ENCODE measurements around the gene IMMP2L. TPM values are rescaled to one million over a fixed set of nuclear protein-coding genes. Genes with fewer than 3 reads are reported as not detected.

The IMMP2L gene
- total and polyA plus RNA-seq, 2 of the 4 experiments (the other 2 are of a cell fraction) = 5.8 to 9.3 TPM

GRCh38 chr7:111242141-111242755 lies 320.0 kb downstream of the IMMP2L start:
- H4K8ac ChIP-seq (ENCODE audit: low read depth in 2 of 2, low read length in 2 of 2) = no peak overlapping the region
- no peaks in the 10 kb centered on the region for H3K36me3 ChIP-seq (ENCODE audit: control insufficient read depth, insufficient read depth, low read length)
- H3K18ac ChIP-seq (ENCODE audit: low read depth, low read length) = no peak overlapping the region
- H3K23ac ChIP-seq (ENCODE audit: low read depth, low read length) = no peak overlapping the region; the same call in 1 of the 2 replicates
- ChIA-PET CTCF (no interaction called here), POLR2A (ENCODE audit: unreplicated experiment) (no interaction called here)
- H2BK120ac ChIP-seq (ENCODE audit: low read depth, low read length) = no peak overlapping the region
- no peaks in the 10 kb centered on the region for H3K9me3 ChIP-seq (ENCODE audit: control insufficient read depth, insufficient read depth, low read length)
- no peak overlapping the region for H3K4ac ChIP-seq (ENCODE audit: low read depth, low read length)
- DNase-seq = no peak
- H3K14ac ChIP-seq (replicated peaks; ENCODE audit: low read depth, low read length) = no peak overlapping the region
- no peak overlapping the region for H3K4me2 ChIP-seq (ENCODE audit: low read depth, low read length)
- H3K4me3 ChIP-seq (ENCODE audit: insufficient read depth, low read depth, low read length) = no peak overlapping the region
- no peaks in the 10 kb centered on the region for H4K20me1 ChIP-seq (ENCODE audit: insufficient read depth, low read length)
- no peaks in the 10 kb centered on the region for H3K4me1 ChIP-seq (ENCODE audit: control insufficient read depth, insufficient read depth, low read length)
- no peak overlapping the region for H2BK20ac ChIP-seq (ENCODE audit: low read depth, low read length)
- H2AFZ ChIP-seq (replicated peaks; ENCODE audit: low read length, poor library complexity) = no peak overlapping the region
- no peak overlapping the region for H2BK15ac ChIP-seq (ENCODE audit: low read depth, low read length)
- intact Hi-C loops (cut with micrococcal nuclease) = no loop called here
- H2BK5ac ChIP-seq (ENCODE audit: low read depth, low read length, poor library complexity, severe bottlenecking) = no peak overlapping the region
- H3K56ac ChIP-seq (ENCODE audit: extremely low read depth, insufficient read depth, low read length) = no peak overlapping the region
- dilution Hi-C loops (cut with HindIII; ENCODE audit: low sequenced_read_pairs, unreplicated experiment) = no loop called here
- WGBS, 2 experiments (ENCODE audit: extremely low coverage in 2 of 2, insufficient read length in 1 of 2) = 60% methylated on average over 2 of the region's 9 CpGs; no CpG with 5 or more reads in 1 of the 2 experiments
- no peak overlapping the region for H4K5ac ChIP-seq (ENCODE audit: low read depth, low read length)
- no peak for ATAC-seq (ENCODE audit: low read depth)
- no peaks in the 10 kb centered on the region for H3K27me3 ChIP-seq (ENCODE audit: control insufficient read depth, insufficient read depth, low read length)
- in situ Hi-C loops (cut with MboI; ENCODE audit: low sequenced_read_pairs) = no loop called here
- no peak overlapping the region for H3K9ac ChIP-seq (ENCODE audit: low read depth, low read length)
- no peak overlapping the region for H2AK5ac ChIP-seq (ENCODE audit: low read depth, low read length)
- H3K79me1 ChIP-seq (ENCODE audit: low read depth in 1 of 2, low read length in 2 of 2) = no peaks in the 10 kb centered on the region
- TF ChIP-seq CHD1 (IDR thresholded peaks at IDR 0.05; ENCODE audit: low read depth, low read length) = no peak
- TF ChIP-seq BHLHE40 (IDR thresholded peaks at IDR 0.05; ENCODE audit: low read depth, low read length) = no peak
- no peak for TF ChIP-seq CTCF (conservative IDR thresholded peaks at IDR 0.05; ENCODE audit: low read depth, low read length)
- no peak for TF ChIP-seq SMC3 (IDR thresholded peaks at IDR 0.05; ENCODE audit: low read depth, low read length)
- TF ChIP-seq ELK1 (IDR thresholded peaks at IDR 0.05; ENCODE audit: borderline replicate concordance, low read depth, low read length) = no peak
- no peak for TF ChIP-seq MXI1 (IDR thresholded peaks at IDR 0.05; ENCODE audit: borderline replicate concordance, low read depth, low read length)
- no peak for TF ChIP-seq USF2 (IDR thresholded peaks at IDR 0.05; ENCODE audit: low read depth, low read length)
- no peak for TF ChIP-seq CEBPB (IDR thresholded peaks at IDR 0.05; ENCODE audit: low read depth, low read length)
- TF ChIP-seq RFX5 (IDR thresholded peaks at IDR 0.05; ENCODE audit: low read depth, low read length) = no peak
- TF ChIP-seq MAFK (IDR thresholded peaks at IDR 0.05; ENCODE audit: low read depth, low read length) = no peak
- no peak for TF ChIP-seq RCOR1 (IDR thresholded peaks at IDR 0.05; ENCODE audit: insufficient replicate concordance, low read length)
- no peak for TF ChIP-seq RAD21 (IDR thresholded peaks at IDR 0.05; ENCODE audit: low read length)
- TF ChIP-seq NFE2L2 (IDR thresholded peaks at IDR 0.05; ENCODE audit: low read depth, low read length) = no peak
- TF ChIP-seq MAZ (IDR thresholded peaks at IDR 0.05; ENCODE audit: borderline replicate concordance, low read depth, low read length) = no peak
- BruUV-seq (replicated peaks) = no TSS peak
- H2AK9ac ChIP-seq (replicated peaks; ENCODE audit: low read depth, low read length, poor library complexity) = peak overlapping the region; percentile 65
- no peak overlapping the region for H4K91ac ChIP-seq (ENCODE audit: insufficient read depth, low read depth, low read length)
- no peak overlapping the region for H3K27ac ChIP-seq (ENCODE audit: insufficient read depth, low read length)
- no peaks in the 10 kb centered on the region for H3K9me1 ChIP-seq (ENCODE audit: insufficient read depth, low read length)
